ENCODE results near the gene CGB2.
"Not testable (repeated sequence)": the region's sequence is repeated elsewhere in the genome, so short reads cannot be mapped to it uniquely, and the experiment has no call there.

CGB2 gene

DNA sequence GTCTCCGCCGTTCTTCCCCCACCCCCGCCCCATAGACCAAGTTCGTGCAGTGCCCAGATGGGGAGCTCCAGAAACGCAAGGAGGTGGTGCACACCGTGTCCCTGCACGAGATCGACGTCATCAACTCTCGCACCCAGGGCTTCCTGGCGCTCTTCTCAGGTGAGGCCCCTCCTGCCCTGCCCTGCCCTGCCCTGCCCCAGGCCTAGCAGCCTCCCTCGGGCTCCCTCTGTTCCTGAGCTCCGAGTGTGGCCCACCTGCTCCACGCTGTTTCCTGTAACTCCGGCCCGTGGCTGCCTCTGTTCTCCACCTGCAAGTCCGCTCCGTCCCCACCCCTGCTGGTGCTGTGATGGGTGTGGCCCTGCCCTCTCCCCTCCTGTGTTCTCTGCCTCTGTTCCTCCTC, 21.2 kb upstream of the CGB2 start:
- no peak for DNase-seq (ENCODE audit: low read depth in 3 of 3)

DNA sequence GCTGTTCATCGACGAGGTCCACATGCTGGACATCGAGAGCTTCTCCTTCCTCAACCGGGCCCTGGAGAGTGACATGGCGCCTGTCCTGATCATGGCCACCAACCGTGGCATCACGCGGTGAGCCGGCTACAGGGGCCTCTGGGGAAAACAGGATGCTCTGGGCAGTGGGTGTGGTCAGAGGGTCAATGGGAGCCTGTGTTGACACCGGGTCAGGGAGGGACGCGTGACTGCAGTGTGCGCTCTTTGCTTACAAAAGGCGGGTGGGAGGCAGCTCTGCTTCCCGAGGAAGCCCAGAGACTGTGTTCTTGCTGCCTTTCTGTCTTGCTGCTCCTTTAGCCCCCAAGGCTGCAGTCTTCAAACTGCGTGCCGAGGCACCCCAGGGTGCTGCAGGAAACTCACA, 20.5 kb upstream of the CGB2 start:
- no peak for DNase-seq (ENCODE audit: low read depth in 3 of 3)

DNA sequence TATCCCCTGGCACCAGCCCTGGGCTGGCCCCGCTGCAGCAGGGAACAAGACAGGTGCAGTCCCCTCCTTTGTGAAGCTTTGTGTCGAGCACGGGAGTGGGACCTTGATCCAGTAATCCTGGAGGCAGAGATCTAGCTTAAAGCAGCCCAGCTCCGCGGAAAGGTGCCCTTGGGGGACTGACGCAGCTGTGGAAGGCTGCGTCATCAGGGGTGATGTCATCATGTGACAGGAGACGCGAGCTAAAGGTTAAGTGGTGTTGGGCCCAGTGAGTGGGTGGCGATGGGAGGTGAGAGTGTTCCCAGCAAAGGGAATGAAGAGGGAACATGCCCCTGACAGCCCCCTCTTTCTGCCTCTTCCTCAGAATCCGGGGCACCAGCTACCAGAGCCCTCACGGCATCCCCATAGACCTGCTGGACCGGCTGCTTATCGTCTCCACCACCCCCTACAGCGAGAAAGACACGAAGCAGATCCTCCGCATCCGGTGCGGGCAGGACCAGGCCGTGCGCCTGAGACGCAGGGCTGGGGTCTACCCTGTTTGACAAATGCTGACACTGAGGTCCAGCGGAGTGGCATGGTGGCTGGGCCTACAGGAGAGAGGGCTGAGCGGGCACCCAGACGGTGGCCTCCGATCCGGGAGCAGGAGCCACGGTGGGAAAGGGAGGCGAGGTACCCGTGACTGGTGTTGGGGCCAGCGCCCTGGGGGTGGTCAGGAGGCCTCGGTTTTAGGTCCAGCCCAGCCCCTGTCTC, 17.4 kb upstream of the CGB2 start:
- no peak for DNase-seq (ENCODE audit: low read depth in 3 of 3)

DNA sequence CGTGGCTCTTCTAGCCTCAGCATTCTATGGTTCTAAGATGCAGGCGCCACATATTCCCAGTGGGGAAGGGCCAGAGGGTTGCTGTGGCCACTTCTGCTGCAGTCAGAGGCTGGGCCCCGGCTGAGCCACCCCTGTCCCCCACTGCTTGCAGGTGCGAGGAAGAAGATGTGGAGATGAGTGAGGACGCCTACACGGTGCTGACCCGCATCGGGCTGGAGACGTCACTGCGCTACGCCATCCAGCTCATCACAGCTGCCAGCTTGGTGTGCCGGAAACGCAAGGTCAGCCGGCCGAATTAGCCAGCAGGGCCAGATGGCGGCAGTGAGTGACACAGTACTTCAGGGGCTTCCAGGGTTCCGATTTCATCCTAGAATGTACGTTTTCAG, 16.8 kb upstream of the CGB2 start:
- DNase-seq (ENCODE audit: low read depth in 3 of 3): no peak

DNA sequence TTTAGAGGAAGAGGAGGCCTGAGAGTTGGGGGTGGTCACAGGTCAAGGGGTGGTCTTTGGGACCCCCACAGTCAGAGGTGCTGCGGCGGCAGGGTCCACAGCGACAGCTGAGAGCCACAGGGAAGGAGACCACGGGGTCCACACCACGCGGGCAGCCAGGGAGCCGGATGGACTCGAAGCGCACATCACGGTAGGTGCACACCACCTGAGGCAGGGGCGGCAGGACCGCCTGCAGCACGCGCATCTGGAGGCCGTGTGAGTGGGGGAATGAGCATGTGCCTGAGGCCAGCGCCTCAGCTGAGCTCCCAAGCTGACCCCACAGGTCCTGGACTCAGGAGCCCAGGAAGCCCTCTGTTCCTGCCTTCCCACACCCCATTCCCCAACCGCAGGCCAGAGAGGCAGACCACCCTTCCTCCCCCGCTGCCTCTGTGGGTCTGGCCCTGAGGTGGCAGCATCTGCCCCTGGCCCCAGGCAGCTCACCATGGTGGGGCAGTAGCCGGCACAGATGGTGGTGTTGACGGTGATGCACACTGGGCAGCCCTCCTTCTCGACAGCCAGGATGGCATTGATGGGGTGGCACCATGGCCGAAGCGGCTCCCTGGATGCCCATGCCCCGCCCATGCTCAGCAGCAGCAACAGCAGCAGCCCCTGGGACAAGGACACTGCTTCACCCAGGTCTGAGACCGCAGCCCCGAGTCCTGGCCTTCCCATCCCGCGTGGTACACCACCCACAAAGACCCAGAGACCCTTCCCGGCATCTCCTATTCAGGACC, 15.4 kb upstream of the CGB2 start:
- DNase-seq (ENCODE audit: low read depth in 3 of 3): no peak

DNA sequence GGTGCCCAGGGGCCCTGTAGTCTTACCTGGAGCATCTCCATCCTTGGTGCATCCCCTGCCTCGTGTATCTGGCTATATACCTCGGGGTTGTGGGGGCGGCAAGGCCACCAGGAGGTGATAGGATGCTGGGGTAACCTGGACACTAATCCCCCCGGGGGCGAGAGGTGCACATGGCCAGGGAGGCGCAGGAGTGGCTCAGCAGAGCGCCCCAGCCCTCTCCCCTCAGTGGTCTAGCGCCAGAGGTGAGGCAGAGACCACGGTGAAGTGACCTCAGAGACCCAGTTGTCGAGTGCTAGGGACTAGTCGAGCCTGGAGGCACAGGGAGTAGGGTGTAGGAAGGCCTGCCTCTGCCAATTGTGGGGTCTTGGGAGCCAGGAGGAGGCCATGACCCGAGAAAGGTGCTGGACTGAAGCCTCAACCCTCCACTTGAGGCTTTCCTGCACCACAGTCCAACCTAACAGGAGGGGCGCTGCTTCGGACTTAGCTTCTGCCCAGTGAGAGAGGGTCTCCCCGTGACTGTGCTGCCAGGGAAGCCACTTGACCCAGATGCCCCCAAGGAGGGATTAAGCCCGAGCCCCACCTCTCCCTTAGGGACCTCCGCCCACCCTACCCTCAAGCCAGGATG, 14.5 kb upstream of the CGB2 start, which contains the start of gene LHB:
TSS of gene LHB (minus strand) at position 51 of the 625 bp plus-strand sequence. CDS start at position 41, 10 bp downstream.
- no peak for DNase-seq (ENCODE audit: low read depth in 3 of 3)

DNA sequence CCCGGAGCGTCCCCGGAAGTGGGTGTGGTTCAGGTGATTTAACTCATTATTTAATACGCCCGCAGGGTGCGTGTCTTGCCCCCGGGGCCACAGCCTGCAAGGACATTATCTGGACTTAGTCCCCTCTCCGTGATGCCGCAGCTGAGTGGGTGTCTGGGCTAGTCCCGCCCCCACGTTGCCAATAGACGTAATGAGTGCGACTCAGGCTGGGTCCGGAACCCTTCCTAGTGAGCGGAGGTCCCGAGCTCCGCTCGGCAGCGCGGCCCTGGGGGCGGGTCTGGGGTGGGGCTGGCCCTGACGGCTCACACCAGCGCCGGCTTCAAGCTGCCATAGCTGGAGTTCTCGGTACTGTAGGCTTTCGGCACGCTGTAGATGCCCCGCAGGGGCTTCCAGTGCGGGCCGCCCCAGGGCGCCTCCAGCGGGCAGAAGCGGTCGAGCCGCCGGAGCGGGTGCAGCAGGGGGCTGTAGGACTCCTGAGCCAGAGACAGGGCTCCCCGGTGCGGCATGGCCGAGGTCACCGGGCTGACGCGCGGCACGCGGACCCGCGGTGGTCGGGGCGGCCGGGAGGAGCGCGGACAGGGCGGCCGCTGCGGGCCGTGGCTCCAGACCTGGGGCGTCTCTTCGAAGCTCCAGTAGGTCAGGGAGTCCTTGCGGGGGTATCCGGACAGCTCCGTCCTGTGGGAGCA, 13.9 kb upstream of the CGB2 start:
- peak; percentile 30 to 50 (median 38) for DNase-seq (ENCODE audit: low read depth in 3 of 3)

DNA sequence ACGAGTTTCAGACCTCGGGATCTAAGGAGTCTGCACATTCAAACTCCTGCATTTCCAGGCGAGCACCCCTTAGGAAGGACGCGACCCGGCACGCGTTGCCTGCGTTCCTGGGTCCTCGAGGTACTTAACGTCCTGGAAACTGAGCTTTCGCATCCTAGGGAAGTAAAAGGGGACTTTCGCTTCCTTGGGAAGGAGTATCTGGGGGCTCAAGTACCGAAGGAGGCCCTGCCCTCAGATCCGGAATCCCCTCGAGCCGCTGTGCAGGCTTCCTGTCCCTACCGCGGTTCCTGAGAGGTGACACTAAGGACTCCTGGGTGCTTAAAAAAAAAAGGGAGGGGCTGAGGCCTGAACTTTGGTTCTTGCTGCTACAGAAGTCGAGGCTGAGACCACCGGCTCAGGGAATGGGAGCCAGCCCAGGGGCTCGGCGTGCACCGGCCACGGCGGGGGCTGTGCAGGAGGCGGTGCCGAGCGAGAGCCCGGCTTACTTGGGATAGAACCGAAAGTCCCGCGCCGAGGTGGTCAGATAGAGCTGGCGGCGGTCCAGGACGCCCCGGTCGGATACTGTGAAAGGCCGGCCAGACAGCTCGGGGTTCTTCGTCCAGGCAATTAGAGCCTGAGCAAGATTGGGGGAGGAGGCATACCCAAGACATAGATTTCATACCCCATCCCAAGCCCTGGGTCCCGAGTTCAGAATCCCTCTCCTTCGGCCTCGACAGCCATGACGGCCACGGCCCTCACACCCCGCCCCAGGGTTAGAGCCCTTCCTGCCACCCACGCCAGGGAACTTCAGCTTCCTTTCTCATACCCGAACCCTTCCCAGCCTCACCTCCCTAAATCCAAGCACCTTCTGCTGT, 13.1 kb upstream of the CGB2 start:
- DNase-seq (ENCODE audit: low read depth in 3 of 3): not testable (repeated sequence)

DNA sequence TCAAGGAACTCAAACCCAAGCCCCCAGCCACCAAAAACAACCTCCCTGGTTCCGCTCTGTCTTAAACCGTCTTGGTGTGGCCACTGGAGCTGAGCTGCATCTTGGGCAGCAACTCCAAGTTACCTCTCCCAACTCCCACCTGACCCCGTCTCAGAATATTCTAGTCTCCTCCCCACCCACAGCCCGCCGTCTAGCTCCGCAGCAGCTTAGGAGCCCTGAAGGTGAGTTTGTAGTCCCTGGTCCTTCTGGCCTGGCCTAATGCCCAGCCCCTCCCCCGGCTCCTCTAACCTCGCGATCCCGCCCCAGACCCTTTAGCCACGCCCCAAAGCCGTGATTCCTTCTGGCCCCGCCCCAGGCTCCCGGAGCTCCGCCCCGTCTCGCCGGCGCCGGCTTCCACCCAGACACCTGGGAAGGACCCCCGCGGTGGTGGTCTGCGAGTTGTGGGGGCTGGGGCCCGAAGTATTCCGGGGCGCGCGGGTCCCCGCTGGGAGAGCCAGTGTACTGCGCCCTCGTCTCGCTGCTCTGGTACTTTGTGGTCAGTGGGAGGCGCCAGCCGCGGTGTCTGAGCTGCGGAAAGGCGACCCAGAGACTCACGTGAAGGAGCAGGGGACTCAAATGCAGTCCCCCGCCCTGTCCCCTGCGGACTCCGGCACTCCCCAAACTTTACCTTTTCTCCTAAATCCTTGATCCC, 12.3 kb upstream of the CGB2 start:
- DNase-seq (ENCODE audit: low read depth in 3 of 3): peak; percentile 32 to 73 (median 38)

DNA sequence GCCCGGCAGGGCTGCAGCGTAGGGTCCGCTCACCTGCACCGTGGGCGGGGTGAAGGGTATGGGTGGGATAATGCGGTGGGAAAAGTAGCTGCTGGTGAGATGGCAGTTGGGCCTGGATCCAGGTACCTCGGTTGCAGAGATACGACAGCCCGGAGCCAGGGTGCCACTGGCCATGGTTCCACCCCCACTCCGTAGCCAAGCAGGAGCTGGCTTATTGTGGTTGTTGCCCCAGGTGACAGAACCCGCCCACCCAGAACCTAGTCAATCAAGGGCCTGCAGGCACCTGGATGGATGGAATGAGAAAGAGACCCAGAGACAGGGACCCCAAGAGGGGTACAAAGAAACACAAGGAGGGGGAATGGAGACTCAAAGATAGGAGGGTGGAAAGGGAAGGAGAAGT, 11.3 kb upstream of the CGB2 start:
- no peak for DNase-seq (ENCODE audit: low read depth in 3 of 3)

DNA sequence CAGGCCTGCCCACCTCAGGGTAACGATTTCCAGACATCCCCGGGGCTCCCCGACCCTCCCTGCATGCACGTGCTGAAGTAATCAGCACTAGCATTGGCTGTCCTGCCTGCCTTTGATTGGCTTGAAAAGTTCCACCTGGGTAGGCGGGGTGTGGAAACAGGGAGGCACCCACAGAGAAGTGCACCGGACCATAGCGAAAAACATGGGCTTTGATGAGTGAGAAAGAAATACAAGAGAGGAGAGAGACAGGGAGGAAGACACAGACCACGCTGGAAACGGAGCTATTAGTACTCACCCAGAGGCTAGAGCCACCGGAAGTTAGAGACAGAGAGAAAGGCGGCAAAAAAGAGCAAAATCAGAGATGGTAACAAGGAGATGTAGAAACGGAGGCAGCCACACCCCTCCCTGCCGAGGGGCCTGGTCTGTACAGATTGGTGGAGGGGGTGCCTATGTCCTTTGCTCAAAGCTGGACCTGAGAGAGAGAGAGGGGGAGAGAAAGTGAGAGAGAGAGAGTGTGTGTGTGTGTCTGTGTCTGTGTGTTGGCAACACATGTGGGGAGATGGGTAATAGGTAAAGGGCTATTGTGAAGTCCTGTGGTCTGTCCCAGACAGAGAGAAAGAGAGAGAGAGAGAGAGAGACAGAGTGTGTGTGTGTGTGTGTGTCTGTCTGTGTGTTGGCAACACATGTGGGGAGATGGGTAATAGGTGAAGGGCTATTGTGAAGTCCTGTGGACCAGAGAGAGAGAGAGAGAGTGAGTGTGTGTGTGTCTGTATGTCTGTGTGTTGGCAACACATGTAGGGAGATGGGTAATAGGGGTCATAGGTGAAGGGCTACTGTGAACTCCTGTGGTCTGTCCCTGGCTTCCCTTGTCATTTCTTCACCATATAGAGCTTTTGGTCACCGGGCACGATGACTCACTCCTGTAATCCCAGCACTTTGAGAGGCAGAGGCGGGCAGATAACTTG, 10.5 kb upstream of the CGB2 start:
- no peak for DNase-seq (ENCODE audit: low read depth in 3 of 3)

DNA sequence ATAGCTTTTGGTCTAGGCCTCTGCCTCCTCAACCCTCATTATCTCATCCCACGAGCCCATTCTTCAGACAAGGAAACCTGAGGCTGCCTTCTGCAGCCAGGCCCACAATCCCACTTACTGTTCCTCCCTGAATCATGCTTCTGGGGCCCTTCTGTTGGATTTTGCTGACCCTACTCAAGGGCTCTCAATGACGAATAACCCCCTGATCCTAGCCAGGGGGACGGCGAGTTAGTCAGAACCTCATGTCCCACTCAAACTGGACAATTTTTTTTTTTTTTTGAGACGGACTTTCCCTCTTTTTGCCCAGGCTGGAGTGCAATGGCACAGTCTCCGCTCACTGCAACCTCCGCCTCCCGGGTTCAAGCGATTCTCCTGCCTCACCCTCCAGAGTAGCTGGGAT, 9.6 kb upstream of the CGB2 start:
- no peak for DNase-seq (ENCODE audit: low read depth in 3 of 3)

DNA sequence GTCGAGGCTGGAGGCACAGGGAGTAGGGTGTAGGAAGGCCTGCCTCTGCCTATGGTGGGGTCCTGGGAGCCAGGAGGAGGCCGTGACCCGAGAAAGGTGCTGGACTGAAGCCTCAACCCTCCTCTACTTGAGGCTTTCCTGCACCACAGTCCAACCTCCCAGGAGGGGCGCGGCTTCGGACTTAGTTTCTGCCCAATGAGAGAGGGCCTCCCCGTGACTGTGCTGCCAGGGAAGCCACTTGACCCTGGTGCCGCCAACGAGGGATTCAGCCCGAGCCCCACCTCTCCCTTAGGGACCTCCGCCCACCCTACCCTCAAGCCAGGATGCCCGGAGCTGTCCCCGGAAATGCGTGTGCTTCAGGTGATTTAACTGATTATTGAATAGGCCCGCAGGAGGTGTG, 7.5 kb upstream of the CGB2 start, which contains the start of gene CGB3:
TSS of gene CGB3 (minus strand) at position 101 of the 400 bp plus-strand sequence. CDS start 362 bp downstream, outside the sequence.
- DNase-seq (ENCODE audit: low read depth in 3 of 3): not testable (repeated sequence)

DNA sequence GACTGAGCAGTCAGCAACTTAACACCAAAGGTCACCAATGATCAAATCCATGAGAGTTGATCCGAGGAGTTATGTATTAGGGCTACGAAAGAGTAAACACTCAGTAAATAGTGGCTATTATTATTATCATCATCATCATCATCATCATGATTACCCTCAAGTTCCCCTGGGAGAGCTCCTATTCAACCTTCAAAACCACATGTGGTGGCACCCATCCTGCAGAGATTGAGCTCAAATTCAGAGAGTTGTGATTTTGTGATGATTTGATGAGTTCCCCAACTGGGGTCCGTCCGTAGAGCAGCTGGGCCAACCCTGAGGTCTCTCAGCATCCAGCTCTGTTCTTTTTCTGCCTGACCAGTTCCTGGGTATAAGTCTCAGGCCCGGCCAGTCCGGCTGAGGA, 6.6 kb upstream of the CGB2 start:
- DNase-seq (ENCODE audit: low read depth in 3 of 3): not testable (repeated sequence)

DNA sequence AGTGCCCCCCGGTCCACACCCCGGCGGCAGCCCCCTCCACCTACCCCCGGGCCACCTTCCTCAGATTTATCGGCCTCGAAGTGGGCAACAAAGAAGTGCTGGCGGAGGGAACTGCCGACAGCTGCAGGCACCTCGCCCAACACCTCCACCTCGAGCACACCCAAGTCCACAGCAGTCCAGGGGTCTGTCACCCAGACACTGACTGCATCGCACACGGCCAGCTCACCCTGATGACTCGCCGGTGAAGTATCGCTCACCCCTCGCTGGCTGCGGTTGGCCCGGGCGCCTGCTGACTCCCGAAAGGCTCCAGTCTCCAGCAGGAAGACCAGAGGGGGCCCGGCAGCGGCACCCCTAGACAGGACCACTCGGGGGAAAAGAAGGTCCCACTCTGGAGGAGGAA, 6.1 kb upstream of the CGB2 start:
- not testable (repeated sequence) for DNase-seq (ENCODE audit: low read depth in 3 of 3)

DNA sequence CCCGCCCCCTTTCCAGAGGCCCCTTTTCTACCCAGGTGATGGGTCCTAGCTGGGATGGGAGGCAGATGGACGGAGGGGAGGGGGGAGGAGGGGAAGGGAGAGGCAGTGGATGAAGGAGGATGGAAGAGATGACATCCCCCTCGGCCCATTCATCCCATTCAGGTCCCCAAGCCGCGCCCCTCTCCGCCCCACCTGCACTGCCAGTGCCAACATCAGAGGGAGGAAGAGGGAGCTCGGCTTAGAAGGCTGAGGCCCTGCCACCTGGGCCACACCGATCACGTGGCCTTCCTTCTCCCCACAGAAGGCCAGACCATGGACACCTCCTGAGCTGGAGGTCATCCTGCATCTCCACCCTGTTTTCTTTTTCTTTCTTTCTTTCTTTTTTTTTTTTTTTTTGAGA, 3.0 kb upstream of the CGB2 start:
- not testable (repeated sequence) for DNase-seq (ENCODE audit: low read depth in 3 of 3)

DNA sequence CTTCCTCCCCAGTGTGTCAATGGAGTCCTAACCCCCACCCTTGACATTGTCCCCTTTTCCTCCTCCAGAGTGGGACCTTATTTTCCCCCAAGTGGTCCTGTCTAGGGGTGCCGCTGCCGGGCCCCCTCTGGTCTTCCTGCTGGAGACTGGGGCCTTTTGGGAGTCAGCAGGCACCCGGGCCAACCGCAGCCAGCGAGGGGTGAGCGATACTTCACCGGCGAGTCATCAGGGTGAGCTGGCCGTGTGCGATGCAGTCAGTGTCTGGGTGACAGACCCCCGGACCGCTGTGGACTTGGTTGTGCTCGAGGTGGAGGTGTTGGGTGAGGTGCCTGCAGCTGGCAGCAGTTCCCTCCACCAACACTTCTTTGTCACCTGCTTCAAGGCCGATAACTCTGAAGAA, 1.9 kb upstream of the CGB2 start:
- DNase-seq (ENCODE audit: low read depth in 3 of 3): not testable (repeated sequence)

DNA sequence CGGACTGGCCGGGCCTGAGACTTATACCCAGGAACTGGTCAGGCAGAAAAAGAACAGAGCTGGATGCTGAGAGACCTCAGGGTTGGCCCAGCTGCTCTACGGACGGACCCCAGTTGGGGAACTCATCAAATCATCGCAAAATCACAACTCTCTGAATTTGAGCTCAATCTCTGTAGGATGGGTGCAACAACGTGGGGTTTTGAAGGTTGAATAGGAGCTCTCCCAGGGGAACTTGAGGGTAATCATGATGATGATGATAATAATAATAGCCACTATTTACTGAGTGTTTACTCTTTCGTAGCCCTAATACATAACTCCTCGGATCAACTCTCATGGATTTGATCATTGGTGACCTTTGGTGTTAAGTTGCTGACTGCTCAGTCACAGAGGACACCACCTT, 1.4 kb upstream of the CGB2 start:
- DNase-seq (ENCODE audit: low read depth in 3 of 3): not testable (repeated sequence)

DNA sequence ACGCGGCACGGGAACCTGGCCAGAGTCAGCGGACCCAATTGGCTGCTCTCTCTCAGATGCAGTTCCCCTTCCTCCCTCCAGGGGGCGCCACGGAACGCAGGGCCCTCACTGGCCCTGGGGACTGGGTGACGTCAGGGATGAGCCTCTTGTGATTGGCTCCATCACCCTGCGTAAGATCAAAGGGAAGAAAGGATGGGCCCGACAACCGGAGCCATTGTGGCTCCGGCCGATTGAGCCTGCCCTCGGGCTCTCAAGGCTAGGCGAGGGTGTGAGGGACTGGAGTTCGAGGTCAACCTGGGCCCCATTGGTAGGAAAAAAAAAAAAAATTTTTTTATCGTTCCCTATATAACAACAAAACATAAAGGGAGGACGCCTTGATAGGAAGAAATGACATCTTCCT, 5.1 kb downstream of the CGB2 start, which contains the start of gene CGB1:
TSS of gene CGB1 (minus strand) at position 81 of the 400 bp plus-strand sequence. CDS start 184 bp downstream, outside the sequence.
- DNase-seq (ENCODE audit: low read depth in 3 of 3): peak; percentile 37 to 54 (median 41)

All from stimulated activated CD4-positive, alpha-beta T cell treated with anti-CD3 and anti-CD28 coated beads, TNF-alpha, amount 100 ng/mL, for 48 hours (primary cell).